ENCODE data around the gene CDH13.

Gene CDH13

DNA sequence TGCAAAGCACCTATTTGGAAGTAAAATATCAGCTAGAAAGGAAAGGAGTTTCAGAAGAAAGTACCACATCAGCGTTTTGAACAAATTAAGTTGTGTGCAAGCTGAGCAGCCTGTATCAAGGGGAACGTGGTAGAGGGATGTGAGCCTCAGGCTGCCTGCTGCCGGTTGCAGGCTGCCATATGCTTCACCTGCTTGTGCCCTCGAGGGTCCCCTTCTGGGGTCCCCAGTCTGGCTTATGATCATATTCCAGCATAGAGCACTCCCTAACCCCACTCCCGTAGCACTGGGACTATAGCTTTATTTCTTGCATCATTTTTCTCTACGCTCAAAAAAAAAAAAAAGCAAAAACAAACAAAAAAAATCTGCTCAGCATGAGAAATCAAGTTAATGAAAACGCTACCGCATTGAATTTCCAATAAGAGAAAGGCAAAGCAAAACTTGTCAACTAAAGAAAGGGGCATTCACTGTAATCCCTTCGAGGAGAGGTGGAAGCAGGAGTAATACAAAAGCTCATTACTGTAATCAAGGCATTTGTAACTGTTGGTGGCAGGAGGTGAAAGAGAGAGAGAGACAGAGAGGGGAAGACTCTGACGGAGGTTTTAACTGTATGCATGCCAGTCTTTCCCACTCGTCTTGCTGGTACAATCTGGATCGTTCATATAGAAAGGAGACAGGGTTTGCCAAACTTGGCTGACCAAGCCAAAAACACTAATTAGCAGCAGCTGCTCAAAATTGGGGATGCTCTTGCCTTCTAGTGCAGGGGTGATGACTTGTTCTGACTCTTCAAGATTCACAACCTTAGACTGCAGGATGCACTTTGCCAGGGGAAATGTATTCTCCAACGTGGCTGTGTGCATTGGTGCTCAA, 922.8 kb downstream of the CDH13 start:
- no peak for DNase-seq

DNA sequence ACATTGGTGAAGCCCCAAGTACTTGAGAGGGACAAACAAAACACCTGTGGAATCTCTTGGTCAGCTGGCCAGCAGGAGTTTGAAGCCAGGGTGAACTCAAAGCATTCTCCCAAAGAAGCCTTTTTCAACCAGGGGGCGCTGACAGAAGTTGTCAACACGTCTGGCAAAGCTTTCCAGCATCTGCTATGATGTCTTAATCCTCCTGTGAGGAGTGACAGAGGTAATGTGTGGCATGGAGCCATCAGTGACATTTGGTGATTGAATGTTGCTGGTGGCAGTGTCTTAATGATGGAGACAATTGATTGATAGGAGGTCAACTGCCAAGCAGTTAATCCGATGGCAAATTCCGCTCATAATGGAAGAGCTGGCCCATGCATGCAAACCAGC, 923.4 kb downstream of the CDH13 start:
- no peak for DNase-seq

DNA sequence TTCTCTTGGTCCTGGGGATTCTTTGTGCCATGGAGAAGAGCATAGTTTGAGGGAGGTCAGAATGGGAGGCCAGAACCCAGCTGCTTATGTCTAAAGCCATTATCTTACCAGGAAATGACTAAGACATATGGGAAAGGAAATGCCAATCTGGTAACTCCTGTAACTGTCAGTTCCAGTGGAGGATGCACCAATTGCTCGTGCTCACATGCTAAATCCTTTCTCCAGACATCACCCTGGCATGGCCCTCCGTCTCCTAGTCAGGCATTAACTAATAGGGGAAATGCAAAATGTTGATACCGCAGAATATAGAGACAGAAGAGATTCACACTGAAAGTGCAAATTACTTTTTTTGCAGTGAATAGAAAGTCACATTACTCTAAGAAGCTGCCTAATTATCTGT, 925.5 kb downstream of the CDH13 start:
- DNase-seq = no peak

DNA sequence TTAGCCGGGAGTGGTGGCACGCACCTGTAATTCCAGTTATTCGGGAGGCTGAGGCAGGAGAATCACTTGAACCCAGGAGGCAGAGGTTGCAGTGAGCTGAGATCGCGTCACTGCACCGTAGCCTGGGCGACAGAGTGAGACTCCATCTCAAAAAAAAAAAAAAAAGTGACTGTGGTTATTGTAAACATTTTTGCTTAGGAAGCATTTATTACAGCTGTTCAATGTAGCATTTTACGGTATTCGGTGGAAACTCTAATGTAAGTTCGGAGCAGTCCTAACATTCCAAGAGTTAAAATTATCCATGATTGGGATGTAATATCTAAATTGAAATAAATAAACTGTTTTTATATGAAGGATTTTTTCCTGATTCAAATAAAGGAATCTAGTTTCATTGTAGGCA, 926.2 kb downstream of the CDH13 start:
- DNase-seq = no peak

DNA sequence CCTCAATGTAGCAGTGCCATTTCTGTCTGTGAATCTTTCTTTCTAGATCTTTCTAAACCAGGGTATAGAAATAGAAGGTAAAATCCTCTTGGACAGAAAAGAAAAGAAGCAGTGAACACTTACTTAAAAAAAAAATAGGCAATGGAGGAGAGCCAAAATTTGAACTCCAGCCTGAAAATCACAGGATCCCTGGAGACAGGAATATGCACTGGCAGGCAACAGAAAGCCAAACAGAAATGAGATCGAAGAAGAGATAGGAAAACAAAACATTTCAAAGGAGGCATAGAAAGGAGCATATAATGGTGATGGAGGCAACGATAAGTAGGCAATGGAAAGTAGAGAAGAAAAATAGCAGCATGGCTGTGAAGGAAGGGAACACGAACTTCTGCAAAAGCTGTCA, 927.3 kb downstream of the CDH13 start:
- DNase-seq = no peak

DNA sequence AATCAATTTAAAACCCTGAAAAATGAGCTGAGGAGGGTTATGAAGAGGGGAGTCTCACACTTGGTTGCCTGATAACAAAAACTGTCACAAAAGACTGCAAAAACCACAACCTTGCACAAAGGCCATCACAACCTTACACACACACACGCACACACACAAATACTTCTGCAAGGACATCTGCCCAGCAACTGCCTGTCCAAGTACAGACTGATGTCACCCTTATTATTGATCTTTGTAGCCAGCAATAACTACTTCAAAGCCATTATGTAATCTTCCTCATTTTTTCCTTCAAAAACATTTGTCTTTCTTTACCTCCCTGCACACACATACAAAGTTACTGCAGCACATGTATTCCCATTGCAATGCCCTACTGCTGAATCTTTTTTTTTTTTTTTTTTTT, 927.8 kb downstream of the CDH13 start:
- DNase-seq = no peak

DNA sequence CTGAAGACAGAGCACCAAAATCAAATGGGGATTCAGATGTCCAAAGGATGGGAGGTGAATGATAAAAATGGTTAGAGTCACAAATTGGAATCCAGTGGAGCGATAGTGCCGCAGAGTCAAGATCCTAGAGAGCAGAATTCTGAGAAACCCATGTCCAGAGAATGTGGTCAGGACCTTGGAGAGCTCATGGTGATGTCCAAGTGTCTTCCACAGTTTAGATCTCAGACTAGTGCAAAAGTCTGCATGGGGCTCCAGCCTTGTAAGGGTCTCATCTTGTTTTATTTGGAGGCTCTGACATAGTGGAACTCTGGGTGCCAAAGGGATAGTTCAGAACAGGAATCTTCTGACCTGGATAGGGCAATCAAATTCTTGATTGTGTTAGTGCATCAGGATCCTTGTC, 935.1 kb downstream of the CDH13 start:
- DNase-seq = no peak

DNA sequence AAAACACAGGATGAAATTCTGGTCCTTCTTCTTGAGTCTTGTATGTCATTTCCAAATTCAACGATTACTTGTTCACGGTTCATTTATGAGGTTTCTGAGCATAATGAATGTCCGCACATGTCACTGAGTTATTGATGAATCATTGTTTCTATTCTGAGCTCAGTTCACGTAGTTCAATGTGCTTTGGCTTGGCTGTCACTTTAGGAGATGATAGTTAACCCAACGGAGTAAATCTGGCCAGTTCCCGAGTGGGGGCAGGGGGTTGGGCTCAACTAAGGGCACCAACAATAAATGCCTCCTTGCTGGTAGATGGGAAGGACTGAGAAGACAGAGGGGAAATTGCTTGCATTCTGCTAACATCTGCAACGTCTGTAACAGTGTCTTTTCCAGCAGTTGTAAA, 941.6 kb downstream of the CDH13 start:
- no peak for DNase-seq

DNA sequence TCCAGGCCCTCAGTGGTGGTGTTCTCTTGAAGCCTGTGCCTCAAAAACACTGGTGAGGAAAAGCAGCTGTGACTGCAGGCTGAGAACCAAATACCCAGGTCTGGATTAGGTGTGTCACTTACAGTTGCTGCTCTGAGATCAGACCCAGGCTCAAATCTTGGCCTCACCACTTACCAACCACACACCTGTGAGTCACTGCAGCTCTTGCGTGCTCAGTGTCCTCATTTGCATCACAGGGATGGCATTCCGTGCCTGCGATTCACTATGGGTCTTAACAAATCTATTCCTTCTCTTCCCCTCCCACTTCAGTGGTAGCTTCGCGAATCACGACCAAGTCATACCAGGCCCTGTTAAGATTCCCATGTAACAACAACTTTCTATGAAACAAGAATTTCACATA, 947.6 kb downstream of the CDH13 start:
- DNase-seq = no peak

DNA sequence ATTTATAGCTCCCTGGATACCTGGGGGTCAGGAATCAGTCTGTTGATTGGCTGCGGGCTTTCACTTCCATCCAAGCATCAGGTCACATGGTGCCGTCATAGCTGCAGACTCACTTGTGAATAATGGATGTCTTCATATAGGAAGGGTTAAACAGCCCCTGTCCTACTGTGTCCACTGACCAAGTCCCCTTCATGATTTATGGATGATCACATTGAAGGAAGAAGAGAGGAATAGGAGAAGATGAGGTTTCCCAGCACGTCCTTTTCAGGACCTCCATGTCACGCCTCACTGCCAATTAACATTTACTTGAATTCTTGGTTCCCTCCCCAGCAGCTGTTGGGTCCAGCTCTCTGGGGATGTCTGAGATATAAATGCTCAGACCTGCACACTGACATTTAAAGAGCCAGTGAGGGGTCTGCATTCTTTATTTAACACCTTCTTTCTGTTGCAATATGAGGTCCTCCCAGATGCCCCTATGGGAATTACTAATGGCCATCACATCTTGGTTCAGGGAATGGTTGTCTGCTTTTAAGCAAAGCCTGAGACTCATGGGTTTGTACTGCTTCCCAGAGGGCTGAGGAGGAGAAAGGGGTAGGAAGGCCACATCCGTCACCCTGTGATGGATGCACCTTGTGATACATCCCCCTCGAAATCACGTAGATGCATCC, 950.4 kb downstream of the CDH13 start:
- DNase-seq = no peak

DNA sequence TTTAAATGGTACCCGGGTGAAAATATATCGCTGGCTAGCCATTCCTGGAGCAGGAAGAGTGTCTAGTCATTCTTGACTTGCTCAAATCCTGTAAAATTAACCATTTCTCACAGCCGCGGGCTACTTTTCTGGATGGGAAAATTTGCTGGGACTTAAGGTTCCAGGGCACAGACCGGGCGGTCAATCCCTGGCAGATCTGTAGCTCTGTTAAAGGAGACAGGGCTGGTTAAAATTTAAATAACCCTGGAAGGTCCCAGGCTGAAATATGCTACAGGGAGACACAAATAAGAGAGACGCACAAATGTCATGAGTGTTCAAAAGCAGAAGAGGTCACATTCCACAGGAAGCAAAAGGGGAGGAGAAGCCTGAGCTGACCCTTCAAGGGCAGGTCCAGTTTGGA, 951.4 kb downstream of the CDH13 start:
- DNase-seq = no peak

DNA sequence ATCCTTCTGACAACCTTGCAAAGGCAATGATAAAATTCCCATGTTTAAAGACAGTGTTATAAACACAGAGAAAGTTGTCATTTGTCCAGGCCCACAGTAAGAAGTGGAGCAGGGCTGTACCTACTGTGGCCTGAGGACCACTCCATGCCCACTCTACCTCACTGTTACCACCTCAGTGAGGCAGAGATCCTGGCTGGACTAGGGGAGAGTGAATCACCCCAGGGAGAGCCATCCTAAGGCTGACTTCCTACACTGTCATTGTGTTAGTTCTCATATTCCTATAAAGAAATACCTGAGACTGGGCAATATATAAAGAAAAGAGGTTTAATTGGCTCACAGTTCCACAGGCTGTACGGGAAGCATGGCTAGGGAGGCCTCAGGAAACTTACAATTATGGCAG, 952.3 kb downstream of the CDH13 start:
- no peak for DNase-seq

DNA sequence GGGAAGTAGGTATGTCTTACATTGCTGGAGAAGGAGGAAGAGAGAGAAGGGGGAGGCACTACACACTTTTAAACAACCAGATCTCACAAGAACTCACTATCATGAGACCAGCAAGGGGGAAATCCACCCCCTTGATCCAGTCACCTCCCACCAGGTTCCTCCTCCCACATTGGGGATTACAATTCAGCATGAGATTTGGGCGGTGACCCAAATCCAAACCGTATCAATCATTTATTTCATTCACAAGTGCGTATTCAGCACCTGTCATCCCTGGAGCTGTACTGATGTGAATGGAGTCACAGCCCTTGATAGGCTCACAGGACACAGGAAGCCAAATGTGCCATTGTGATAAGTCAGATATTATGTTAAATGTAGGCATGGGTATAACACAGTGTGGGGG, 952.7 kb downstream of the CDH13 start:
- no peak for DNase-seq

DNA sequence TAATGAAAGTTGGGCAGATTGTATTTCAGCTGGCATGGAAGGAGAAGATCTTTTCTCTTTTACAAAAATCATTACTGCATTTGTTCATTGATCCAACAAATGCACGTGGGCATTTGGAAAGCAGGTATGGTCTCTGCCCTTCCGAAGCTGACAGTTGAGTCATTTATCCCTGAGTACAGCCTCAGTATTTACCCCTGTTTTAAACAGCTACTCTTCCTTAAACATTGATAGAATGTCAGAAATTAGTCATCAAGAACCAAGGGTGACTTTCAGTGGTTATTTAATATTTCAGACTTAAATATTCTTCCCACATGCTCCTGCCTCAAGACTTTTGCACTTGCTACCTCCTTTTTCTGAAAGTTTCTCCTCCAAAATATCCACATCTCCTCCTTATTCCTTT, 954.3 kb downstream of the CDH13 start:
- DNase-seq = no peak

DNA sequence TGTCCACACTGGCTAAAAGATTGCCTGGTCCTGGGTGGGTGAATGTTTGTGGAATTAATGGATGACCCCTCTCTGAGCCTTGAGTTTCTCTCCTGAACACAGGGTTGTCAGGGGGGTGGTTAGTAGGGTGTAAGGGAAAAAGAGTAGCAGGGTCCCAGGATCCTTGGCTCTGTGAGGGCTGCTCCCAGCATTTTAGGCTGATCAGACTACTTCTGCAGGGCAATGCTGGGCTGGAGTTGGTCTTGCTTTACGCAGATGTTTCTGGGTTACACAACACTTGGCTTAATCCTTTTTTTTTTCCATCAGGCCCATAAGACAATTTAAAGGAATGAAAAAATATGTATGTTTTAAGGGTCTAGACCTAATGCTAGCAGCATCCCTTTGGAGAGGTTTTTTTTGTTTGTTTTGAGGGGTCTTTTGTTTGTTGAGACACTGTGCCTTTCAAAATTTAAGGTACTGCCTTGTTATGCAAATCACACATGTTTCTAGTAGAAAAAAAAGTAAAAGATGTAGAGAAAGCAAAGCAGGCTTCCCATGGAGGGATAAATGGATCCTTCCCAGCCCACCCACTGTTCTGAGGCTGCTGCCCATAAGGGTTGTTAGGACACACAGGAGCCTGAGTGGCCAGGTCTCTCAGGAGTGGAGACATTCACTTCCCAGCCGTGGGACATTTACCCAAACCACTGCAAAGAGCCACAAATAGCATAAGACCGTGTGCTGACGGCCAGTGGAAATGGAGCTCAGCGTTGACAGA, 955.4 kb downstream of the CDH13 start:
- DNase-seq = no peak

DNA sequence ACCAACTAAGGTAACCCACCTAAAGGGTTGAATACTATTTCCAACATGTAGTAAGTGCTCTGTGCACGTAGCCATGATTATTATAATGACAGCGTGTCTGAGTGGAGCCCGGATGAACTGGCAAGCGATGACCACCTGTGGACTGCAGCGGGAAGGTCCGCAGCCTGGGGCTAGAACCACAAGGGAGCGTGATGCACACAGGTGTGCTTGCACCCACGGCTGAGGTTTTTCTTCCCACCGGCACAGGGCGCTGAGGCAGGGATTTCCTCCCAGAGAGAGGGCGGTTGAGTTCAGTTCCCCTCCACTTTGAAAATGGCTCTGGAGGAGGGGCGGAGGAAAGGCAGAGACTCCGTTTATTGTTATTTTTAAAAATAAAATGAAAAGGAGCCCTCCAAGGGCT, 959.3 kb downstream of the CDH13 start:
- no peak for DNase-seq

DNA sequence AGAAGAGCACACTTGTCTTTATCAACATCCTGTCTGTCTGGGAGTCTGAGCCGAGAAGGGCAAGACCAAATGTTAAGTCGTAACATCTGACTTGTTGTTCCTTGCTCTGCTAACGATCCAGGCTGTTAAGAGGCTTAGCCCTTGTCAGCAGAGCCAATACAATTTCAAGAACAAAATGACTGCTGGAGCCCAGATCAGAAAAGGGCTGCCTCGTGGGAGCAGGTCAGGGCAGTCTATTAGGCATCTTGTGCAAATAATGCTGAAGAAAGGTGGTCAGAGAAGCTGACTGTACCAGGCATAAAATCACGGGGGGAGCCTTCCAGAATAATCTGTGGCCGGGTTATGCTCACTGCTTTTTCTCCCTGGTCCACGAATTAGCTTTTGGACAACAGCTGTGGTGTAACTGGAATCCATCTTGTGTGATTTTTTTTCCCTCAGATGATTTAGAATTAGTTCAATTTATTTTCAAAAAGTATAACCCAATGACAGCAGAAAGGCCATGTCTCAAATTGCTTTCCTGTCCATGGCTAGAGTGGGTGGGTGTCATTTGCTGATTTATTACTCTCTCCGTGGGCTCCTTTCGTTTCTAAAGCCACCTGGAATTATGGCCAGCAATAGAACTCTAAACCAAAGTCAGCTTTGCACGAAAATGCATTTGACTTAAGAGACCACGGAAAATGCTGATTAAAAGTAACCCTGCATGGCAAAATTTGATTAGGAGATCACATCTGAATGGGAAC, 959.9 kb downstream of the CDH13 start:
- no peak for DNase-seq

DNA sequence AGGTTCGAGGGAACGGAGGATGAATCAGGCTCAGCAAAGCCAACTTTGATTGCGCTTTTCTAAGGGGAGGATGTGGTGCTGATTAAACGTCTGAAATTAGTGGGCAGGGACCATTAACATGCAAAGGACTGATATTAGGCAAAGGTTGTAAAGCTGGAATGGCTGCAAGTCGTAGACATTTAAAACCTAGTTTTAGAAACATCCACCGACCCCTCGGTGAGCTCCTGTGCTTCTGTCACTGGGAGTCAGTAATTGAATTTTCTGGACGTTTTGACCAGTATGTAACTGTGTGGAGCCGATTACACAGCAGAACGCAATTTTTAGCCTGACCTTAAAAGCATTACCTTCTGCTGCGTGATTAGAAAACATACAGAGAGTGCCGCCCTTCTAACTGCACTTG, 960.4 kb downstream of the CDH13 start:
- no peak for DNase-seq

DNA sequence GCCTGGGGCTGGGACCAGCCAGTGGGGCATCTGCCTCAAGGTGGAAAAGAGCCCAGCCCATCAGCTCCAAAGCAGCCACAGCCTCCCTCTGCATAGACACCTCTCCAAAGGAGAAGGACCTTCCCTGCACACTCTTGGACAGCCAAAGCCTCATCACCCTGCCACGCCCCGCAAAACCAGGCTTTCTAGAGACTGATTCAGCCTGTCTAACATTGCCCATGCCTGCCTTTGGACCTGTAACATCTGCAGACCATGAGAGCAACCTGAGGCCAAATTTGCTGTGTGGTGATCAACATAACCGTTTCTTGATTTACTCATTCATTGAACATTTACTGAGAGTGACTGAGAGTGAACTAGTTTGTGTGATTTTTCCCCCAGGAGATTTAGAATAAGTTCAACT, 961.3 kb downstream of the CDH13 start:
- no peak for DNase-seq

DNA sequence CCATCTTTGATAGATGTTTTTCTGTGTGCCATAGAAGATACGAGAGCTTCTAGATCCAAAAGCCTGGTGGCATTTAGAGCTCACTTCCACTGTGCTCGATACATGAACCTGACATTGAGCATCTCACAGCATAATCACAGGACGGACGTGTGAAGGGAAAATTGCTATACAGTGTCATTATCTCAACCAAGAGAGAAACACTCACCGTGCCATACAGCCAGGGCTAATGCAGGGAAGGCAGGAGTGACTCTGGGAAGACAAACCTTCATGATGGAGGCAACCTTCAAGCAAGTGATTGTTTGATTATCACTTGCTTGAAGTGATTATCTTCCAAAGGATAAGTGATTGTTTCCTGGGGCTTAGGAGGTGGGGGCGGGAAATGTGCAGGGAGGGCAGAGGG, 962.8 kb downstream of the CDH13 start:
- DNase-seq = no peak

DNA sequence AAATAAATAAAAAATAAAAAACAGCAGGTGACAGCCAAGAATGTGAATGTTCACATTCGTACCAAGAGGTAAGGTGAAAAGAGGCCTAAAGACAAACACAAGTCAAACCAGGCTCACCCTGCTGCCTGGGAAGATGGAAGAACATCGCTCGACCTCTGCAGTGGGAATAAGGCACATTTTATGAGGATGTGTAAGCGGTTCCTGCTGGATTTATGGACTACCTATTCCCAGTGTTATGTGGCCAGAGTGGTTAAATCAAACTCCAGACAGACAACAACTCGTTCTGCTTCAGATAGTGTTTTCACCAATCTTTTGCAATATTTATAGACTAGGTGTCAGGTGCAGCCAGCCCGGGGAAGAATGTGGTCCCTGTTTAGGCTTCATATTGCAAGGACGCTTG, 966.0 kb downstream of the CDH13 start:
- no peak for DNase-seq

DNA sequence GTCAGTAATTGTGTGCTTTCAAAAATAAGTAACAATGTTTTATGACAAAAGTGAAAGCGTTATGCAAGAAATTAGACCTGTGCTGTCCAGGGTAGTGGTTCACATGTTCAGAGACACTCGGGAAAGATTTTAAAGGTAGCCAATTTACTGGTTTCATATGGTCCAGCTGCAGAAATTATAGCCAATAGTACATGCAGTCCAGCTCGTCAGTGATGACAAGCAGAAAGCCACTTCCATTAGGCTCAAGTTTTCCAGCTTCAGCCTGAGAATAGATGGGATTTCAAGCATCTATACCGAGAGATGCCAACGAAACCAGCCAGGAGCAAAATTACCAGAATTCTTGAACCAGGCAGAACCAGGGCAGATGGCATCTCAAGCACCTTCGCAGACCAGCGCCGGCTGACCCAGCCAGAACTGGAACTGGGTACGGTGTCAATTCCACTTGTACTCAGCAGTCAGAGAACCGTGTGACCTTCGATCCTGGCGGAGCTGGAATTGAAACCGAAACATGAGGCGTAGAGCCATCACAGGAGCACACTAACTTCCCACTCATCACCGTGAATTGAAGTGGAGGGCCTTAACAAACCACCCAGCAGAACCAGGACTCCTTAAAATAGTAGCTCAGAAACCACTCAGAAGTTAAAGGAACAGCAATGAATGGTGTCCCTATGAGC, 973.2 kb downstream of the CDH13 start:
- DNase-seq = no peak
